ENCODE results near the gene OR51V1.
"Not testable (repeated sequence)": the region's sequence is repeated elsewhere in the genome, so short reads cannot be mapped to it uniquely, and the experiment has no call there.

Gene OR51V1, protein sequence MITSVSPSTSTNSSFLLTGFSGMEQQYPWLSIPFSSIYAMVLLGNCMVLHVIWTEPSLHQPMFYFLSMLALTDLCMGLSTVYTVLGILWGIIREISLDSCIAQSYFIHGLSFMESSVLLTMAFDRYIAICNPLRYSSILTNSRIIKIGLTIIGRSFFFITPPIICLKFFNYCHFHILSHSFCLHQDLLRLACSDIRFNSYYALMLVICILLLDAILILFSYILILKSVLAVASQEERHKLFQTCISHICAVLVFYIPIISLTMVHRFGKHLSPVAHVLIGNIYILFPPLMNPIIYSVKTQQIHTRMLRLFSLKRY

DNA sequence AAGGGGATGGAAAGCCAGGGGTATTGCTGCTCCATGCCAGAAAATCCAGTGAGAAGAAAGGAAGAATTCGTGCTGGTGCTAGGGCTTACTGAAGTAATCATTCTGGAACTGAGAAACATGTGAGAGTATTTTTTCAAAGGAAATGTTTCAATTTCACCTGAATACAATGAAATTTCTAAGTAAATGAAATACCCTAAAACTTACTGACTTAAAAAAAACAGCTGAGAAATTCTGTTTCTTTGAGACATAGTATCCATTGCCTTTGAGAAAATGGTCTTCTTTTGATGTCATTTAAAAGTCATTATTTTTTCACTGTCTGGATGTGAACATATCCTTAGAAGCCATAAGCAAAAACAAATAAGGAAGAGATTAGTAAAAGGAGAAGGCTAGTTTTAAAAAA lies at the start of gene OR51V1:
Gene OR51V1, minus strand, starts transcription at position 101 of the 400 bp plus-strand sequence. Its CDS starts 0 bp downstream, at position 101.
- DNase-seq (ENCODE audit: low spot score), result no peak

DNA sequence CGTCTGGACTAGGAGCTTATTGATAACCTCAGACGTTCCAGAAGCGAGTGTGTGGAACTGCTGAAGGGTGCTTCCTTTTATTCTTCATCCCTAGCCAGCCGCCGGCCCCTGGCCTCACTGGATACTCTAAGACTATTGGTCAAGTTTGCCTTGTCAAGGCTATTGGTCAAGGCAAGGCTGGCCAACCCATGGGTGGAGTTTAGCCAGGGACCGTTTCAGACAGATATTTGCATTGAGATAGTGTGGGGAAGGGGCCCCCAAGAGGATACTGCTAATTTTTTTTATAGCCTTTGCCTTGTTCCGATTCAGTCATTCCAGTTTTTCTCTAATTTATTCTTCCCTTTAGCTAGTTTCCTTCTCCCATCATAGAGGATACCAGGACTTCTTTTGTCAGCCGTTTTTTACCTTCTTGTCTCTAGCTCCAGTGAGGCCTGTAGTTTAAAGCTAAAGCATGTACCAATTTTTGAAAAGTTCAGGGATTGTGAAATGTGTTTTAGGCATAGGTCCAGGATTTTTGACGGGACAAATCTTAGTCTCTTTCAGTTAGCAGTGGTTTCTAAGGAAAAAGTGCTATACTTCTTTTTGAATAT lies 49.4 kb upstream of the OR51V1 start, which contains the start of gene HBG1:
Gene HBG1, minus strand, starts transcription at position 51 of the 590 bp plus-strand sequence. CDS start 53 bp downstream, outside the sequence.
- DNase-seq (ENCODE audit: low spot score), result not testable (repeated sequence)

DNA sequence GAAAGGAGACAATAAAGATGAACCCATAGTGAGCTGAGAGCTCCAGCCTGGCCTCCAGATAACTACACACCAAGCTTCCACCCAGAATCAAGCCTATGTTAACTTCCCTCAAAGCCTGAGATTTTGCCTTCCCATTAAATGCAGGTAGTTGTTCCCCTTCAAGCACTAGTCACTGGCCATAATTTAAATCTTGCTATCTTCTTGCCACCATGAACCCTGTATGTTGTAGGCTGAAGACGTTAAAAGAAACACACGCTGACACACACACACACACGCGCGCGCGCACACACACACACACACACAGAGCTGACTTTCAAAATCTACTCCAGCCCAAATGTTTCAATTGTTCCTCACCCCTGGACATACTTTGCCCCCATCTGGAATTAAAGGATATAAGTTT lies 48.0 kb upstream of the OR51V1 start:
- not testable (repeated sequence) for DNase-seq (ENCODE audit: low spot score)

DNA sequence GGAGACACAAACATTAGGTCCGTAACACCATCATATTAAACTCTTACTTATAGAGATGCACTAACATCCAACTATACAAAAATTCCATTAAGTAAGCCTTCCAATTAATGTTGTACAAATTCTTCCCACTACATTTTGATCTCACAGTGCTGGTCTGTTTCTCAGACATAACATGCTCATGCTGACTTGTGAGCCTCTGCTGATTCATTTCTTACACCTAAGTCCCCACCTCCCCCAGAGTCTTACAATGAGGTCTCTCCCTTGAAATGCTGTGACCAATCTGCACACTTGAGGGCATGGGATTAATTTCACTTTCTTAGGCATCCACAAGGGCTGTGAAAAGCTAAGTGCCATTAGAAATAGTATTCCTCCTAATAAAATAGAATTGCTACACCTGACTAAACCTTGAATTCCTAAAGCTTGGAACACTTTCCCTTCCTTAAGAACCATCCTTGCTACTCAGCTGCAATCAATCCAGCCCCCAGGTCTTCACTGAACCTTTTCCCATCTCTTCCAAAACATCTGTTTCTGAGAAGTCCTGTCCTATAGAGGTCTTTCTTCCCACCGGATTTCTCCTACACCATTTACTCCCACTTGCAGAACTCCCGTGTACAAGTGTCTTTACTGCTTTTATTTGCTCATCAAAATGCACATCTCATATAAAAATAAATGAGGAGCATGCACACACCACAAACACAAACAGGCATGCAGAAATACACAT lies 47.1 kb upstream of the OR51V1 start:
- DNase-seq (ENCODE audit: low spot score), result no peak

DNA sequence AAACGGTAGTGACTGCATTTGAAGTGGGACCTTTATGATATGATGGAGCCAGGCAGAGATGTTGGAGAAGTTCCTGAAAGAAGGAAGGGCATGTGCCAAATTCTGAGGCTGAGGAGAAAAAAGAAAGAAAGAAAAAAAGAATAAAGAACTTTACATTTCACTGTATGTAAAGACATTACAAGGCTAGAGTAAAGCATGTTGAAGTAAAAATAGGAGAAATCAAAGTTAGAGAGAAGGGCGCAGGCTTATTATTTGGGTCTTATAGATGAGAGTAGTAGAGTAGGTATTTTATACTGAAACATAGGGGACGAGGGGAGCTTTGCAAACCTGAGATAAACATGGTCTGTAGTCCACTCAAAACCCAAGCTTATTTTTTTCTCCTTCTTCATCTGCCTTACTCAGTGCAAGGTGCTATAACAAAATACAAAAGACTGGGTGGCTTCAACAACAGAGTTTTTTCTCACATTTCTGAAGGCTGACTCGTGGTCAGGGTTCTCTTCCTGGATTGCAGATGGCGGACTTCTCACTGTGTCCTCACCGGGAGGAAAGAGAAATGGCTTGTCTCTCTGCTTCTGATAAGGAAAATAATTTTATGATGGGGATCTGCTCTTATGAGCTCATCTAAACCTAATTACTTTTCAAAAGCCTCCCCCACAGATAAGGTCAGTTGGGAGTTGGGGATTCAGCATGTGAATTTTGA lies 46.4 kb upstream of the OR51V1 start:
- no peak for DNase-seq (ENCODE audit: low spot score)

DNA sequence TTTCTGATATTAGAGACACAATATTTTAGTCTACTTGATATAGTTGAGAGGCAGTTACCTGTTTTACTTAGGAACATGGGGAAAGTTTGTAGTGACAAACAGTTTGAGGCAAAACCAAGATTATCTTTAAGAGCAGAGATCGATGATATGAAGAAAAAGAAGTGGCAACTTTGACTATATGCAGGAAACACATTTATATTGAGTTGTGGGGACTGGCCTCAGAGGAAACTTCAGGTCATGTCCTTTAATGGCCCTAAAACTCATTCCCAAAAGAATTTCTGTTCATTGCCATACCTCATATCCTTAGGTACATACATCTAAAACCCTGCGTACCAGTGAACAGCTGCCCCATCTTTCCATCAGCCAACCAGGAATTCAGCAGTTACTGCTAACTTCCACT lies 44.7 kb upstream of the OR51V1 start:
- no peak for DNase-seq (ENCODE audit: low spot score)

DNA sequence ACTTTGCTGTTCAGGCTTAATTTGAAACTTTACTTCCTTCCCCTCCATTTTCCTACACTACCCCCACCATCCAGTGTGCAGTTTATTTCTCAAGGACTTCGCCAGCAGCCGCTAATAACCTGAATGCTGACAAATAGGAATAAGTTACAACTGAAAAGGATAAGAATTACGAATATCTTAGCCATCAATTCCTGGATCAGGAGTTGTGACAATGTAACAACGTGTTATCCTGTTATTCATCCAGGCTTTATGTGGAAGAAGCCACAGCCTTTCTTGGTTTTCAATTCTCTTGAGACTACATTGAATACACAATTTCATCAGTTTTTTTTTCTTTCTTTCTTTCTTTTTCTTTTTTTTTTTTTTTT lies 43.3 kb upstream of the OR51V1 start:
- DNase-seq (ENCODE audit: low spot score), result no peak

DNA sequence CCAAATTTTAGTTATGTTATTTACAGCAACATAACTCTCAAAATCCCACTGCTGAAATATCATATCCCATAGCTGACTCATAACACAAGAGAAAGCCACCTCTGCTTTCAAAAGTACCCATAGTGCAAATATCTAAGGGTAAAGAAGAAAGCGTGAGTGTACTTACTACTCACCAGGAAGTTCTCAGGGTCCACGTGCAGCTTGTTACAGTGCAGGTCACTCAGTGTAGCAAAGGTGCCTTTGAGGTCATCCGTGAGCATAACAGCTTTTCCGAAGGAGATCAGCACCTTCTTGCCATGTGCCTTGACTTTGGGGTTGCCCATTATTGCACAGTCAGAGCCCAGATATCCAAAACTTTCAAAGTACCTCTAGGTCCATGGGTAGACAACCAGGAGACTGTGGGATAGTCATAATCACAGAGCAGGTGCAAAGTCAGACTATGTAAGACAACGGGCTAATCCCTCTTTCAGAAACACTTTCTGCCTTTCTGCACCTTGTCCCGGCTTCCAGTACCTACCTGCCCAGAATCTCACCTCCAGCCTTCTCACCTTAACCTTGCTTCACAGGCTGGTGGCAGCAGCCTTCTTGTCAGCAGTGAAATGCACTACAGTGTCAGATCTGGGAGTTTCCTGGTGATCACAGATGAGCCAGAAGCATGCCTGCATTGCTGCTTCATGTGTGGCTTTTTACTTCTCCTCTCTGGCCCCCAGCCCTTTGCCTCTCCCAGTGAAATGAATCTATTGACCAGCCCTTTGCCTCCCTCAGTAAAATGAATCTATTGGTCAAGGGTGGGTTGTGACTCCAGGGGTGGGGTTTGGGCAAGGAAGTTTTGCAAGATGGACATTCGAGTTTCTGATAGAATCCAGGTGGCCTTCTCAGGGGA lies 42.7 kb upstream of the OR51V1 start:
- no peak for DNase-seq (ENCODE audit: low spot score)

DNA sequence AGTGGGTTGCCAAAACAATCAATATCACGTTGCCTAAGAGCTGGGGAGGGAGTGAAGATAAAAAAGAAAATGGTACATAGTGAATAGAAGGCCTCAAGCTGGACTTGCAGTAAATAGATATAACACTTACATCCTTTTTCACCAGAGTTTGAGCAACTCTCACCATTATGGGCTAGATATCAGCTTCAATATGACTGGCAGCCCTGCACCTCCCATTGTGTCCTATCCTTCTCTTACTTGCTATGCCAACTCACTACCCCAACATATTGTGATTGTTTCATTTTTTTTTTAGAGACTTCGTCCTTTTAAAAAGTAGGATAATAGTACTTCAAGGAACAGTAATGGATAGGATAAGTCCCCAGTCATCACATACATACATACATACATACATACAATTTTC lies 41.7 kb upstream of the OR51V1 start:
- DNase-seq (ENCODE audit: low spot score), result no peak

DNA sequence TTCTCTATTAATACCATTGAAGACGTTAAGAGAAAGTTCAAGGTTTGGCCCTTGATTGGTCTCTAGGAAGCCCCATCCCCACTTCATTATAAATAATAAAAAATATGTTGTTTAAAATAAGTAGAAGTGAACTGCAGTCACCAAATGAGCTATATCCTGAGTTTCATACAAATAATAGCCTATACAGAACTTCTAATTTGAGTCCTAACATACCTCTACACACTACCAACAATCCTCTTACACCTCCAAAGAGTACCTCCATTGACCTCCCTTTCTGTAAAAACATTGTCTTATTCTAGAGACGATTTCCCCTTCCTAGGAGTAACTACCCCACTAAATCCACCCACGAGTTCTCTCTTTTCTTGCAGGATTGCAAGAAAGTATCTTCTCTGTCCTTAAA lies 41.0 kb upstream of the OR51V1 start:
- no peak for DNase-seq (ENCODE audit: low spot score)

DNA sequence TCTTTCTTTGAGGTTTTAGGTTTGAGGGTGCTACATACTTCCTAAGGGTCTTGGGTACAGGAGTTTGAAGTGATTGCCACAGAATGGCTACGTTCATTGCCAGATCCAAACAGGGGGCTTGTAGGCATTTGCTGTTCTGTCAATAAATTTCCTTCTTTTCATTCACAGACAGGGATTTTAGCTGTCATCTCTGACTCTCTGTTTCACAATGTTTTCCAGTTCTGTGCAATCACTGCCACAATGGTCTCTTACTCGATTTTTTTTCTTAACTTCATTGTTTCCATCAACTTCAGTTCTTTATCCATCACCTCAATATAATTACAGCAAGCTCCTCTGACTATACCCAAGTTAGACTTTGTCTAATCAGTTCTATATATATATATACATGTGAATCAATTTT lies 40.0 kb upstream of the OR51V1 start:
- no peak for DNase-seq (ENCODE audit: low spot score)

DNA sequence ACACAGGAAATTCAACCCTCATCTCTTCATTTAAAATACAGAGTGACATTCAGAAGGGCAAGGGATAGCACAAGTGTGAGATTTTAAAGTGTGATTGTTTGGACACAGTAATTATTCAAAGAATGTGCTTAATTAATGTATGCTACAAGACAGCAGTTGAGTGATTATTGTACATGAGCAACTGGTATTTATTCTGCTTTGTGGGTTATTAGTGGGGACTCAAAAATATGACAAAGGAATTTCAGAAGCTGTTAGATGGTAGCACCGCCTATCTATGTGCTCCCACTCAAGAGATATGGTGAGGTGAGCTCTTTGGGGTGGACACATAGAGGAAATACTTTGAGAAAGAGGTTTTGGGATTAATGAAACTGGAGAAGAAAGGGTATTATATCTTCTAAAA lies 39.6 kb upstream of the OR51V1 start:
- DNase-seq (ENCODE audit: low spot score), result no peak

DNA sequence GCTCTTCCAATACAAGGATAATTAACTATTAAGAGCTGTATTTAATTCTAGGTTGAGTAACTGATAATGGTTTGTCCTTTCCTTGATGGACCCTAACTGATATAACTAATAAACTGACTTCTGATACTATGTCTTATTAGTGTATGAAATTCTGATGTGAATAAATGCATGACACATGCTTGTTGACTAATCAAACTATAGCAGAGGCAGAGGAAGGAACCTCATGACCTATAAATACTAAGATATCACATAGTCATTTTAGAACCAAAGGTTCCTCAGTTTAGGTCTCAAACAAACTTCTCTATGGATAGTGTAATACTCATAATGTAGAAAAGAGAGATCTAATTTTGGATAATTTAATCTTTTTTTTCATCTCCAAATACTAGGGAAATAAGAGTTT lies 38.6 kb upstream of the OR51V1 start:
- no peak for DNase-seq (ENCODE audit: low spot score)

DNA sequence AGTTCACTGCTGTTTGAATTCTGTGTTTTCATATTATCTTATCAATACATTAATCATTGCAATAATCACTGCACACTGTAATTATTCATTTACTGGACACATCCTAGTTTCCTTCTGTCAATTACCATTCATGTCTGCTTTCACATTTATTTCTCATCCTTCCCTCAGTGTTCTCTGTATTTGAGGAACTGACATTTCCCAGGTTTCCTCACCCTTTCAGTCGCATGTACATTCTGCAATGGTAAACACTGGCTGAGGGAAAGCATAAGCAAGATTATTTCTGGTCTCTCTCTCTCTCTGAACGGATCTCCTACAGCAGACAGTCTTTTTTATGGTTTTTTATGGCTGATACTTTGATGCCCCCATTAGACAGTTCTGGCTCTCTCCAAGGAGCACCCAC lies 38.0 kb upstream of the OR51V1 start:
- DNase-seq (ENCODE audit: low spot score), result no peak

DNA sequence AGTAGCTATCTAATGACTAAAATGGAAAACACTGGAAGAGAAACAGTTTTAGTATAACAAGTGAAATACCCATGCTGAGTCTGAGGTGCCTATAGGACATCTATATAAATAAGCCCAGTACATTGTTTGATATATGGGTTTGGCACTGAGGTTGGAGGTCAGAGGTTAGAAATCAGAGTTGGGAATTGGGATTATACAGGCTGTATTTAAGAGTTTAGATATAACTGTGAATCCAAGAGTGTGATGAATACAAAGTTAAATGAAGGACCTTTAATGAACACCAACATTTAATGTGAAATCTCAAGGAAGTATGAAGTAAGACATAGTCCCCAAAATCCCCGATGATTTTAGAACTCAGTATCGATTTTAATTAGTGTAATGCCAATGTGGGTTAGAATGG lies 36.9 kb upstream of the OR51V1 start:
- no peak for DNase-seq (ENCODE audit: low spot score)

DNA sequence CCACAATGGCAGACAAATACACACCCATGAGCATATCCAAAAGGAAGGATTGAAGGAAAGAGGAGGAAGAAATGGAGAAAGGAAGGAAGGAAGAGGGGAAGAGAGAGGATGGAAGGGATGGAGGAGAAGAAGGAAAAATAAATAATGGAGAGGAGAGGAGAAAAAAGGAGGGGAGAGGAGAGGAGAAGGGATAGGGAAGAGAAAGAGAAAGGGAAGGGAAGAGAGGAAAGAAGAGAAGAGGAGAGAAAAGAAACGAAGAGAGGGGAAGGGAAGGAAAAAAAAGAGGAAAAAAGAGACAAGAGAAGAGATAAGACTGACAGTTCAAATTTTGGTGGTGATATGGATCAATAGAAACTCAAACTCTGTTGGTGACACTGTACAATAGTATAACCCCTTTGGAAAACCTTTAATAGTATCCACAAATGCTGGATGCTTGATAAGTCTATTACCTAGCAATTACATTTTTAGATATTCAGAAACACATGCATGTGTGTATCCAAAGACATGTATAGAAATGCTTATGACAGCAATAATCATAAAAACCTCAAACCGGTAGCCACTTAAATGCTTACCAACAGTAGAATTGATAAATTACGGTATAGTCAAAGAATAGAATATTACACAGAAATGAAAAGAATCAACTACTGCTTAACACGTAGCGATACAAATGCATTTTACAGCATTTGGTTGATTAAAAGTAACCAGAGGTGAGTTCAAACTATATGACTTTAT lies 35.0 kb upstream of the OR51V1 start:
- DNase-seq (ENCODE audit: low spot score), result no peak

DNA sequence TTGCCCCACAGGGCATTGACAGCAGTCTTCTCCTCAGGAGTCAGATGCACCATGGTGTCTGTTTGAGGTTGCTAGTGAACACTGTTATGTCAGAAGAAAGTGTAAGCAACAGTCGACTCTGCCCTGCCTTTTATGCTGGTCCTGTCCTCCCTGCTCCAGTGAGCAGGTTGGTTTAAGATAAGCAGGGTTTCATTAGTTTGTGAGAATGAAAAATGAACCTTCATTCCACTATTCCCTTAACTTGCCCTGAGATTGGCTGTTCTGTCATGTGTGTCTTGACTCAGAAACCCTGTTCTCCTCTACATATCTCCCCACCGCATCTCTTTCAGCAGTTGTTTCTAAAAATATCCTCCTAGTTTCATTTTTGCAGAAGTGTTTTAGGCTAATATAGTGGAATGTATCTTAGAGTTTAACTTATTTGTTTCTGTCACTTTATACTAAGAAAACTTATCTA lies 33.9 kb upstream of the OR51V1 start, which contains the start of gene HBD:
Gene HBD, minus strand, starts transcription at position 103 of the 454 bp plus-strand sequence. Its CDS starts 50 bp downstream, at position 53.
- DNase-seq (ENCODE audit: low spot score), result no peak

DNA sequence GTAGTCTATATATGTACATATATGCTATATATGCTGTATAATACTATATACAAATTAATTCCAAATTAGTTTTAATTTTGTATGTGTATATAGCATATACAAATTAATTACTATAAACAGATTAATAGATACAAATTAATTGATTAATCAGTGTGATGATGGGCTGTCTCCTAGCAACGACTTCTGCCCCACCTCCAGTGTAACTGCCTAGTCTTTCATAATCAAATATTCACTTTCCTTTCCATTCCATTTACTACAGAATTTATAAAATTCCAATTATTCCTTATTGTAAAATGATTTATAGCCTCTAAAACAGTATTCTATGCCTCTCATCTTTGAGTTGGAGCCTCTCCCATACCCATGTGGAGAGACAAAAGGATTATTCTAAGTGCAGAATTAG lies 32.8 kb upstream of the OR51V1 start:
- no peak for DNase-seq (ENCODE audit: low spot score)

DNA sequence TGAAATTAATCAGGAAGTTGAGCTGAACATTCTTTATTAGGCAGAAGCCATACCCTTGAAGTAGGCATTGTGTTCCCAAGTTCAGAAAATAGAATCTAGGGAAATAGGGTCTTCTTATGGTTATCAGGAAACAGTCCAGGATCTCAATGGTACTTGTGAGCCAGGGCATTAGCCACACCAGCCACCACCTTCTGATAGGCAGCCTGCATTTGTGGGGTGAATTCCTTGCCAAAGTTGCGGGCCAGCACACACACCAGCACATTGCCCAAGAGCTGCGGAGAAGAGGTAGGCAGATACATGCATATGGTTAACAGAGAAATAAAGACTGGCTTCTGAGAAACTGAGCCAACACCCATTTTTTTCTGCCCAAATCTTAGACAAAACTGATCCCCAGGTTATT lies 32.3 kb upstream of the OR51V1 start:
- DNase-seq (ENCODE audit: low spot score), result no peak

DNA sequence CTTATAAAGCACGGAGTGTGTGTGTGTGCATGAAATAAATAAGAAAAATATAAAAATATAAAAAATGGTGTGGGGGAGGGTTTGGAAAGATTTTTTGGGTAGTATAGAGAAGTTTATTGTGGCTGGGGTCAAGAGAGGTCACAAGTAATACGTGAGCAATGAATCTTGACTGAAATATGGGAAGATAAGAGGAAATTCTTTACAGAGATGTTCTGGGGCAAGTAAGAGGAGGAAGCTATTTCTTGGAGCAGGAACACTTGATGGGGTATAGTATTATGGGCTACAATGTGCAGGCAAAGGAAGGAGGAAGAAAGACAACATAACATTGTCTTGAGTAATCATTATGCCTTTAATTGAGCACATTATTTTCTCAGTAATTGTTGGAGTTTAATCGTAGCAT lies 31.7 kb upstream of the OR51V1 start:
- no peak for DNase-seq (ENCODE audit: low spot score)

DNA sequence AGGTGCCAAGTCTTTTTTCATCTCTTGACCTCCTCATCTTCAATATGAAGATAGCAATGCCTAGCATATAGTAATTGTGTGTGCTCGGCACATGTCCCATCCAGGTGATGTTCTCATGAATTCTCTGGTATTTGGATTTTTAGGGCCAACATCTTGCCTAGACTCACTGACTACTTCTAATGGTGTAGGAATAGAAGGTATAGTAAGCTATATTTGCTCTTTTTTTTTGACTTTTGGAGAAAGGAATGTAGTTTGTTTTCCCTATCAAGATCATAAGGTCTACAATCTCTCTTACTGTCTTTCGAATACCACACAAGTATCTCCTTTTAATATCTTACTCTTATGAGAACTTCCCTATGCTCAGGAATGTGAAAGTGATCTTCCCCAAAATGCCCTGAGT lies 30.6 kb upstream of the OR51V1 start:
- DNase-seq (ENCODE audit: low spot score), result no peak

All from putamen (tissue), 1 donor.